Stimulated activated CD4-positive, alpha-beta T cell treated with anti-CD3 and anti-CD28 coated beads, Interleukin-2, amount 100 ng/mL, for 48 hours (primary cell): ENCODE results near the gene TGM3.
"Not testable (repeated sequence)": the region's sequence is repeated elsewhere in the genome, so short reads cannot be mapped to it uniquely, and the experiment has no call there.

ENCODE experiments used
- DNase-seq, 2 donors: peaks; one replicate each; pipeline ENCODE4 v3.0.0-alpha.2; 2020

The TGM3 gene

DNA sequence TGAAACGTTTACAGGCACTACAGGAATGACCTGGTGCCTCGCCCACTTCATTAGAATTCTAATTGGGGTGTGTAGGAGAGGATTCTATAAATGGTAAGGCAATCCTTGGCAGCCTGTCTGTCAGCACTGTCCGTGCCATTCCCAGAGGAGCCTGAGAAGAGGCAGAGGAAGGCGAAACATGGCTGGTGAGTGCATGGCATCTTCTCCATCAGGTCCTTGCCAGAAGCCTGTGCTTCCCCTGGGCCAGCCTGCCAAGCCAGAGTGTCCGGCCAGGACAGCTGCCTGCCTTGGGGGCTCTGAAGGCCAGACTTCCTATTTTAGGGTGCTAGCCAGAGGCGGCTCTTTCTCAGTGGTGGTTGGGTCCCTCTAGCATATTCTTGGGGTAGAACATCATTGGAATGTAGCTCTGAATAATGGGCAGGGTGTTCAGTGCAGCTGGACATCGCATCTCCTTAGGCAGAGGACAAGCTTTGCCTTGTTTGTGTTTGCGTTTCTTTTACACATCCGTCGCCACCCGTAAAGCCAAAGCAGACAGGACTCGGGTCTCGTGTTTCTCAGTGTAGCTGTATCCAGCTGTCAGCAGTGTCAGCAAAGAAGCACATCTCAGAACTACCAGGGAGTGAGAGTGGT, at the start of gene TGM3:
Gene TGM3 (plus strand): TSS at position 116 of the 630 bp plus-strand sequence. CDS start 63 bp downstream, at position 179.
- DNase-seq = no peak

- no peak for DNase-seq
Observed at GRCh38 chr20:2246069-2246491, 49.7 kb upstream of the TGM3 start.

DNA sequence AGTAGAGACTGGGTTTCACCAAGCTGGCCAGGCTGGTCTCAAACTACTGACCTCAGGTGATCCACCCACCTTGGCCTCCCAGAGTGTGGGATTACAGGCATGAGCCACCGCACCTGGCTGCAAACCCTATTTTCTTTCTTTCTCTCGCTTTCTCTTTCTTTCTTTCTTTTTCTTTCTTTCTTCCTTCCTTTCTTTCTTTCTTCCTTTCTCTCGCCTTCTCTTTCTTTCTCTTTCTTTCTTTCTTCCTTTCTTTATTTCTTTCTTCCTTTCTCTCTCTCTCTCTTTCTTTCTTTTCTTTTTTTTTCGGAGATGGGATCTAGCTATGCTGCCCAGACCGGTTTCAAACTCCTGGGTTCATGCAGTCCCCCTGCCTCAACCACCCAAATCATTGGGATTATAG, 47.0 kb upstream of the TGM3 start:
- no peak for DNase-seq

- DNase-seq = no peak
Observed at GRCh38 chr20:2249935-2250334, 45.9 kb upstream of the TGM3 start.

DNA sequence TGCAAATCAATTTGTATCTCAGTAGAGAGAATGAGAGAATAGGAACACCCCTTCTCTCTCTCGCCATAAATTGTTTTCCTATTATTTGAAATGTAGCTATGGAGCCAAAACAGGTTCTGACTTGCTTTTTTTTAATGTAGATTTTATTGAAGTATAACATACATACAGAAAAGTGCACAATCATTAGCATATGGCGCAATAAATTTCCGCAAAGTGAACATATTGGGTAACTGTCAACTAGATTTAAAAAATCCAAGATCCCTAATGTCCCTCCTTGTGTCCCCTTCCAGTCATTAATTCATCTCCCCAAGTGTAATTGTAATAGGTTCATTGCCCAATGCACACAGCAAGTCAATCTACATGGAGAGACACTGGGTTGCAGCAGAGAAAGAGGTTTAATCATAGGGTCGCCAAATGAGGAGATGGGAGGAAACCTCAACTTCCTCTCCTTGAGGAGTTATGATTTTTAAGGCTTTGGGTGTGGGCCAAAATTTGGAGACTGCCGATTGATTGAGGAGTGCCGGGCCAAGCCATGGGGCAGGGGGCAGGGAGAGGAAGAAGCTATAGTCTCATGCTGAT, 43.3 kb upstream of the TGM3 start:
- no peak for DNase-seq

- no peak for DNase-seq
Observed at GRCh38 chr20:2253256-2253655, 42.5 kb upstream of the TGM3 start.

GRCh38 chr20:2254333-2254732, 41.5 kb upstream of the TGM3 start:
- no peak for DNase-seq

- no peak for DNase-seq
Observed at GRCh38 chr20:2255926-2256531, 39.8 kb upstream of the TGM3 start.

DNA sequence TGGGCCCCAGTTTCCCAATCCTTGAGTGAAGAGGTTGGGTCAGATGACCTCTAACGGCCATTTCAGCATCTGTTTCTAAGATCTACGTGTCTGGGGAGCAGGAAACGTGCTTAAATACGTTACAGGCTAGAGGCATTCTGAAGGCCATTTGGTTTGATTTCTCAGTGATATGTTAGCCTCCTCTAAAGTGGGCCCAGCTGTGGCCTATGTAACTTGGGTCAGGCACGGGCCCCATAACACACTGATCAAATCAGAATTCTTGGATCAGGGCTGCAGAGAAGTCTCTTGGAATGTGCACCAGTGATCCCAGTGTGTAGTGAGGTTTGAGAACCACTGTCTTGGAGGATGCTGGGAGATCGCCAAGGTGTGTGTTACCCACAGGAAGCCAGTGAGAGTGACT, 36.1 kb upstream of the TGM3 start:
- DNase-seq = no peak

GRCh38 chr20:2260250-2260649, 35.6 kb upstream of the TGM3 start:
- no peak for DNase-seq

DNA sequence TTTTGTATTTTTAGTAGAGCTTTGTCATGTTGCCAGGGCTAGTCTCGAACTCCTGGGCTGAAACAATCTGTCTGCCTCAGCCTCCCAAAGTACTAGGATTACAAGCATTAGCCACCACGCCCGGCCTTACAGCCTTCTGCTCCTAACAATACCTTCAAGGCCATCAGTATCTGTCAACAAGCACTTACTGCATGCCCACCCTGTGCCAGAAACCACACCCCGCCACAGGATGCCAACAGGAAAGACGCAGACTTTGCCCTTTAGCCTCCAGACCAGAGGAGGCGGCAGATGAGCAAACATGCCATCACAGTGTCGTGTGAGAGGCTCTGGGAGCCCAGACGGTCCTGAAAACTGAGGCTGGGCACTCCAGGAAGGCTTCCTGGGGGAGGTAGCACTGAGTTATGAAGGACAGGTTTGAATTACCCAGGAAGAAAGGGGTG, 34.7 kb upstream of the TGM3 start:
- no peak for DNase-seq

GRCh38 chr20:2261629-2262028, 34.2 kb upstream of the TGM3 start:
- DNase-seq = no peak

GRCh38 chr20:2264118-2264517, 31.7 kb upstream of the TGM3 start:
- no peak for DNase-seq

GRCh38 chr20:2264621-2265374, 31.0 kb upstream of the TGM3 start:
- not testable (repeated sequence) for DNase-seq

- no peak for DNase-seq
Observed at GRCh38 chr20:2273634-2274302, 22.0 kb upstream of the TGM3 start.

- DNase-seq = no peak
Observed at GRCh38 chr20:2276015-2276414, 19.8 kb upstream of the TGM3 start.

- DNase-seq = no peak
Observed at GRCh38 chr20:2279253-2279779, 16.5 kb upstream of the TGM3 start.

- no peak for DNase-seq
Observed at GRCh38 chr20:2280082-2280481, 15.7 kb upstream of the TGM3 start.

- DNase-seq = no peak
Observed at GRCh38 chr20:2281563-2281962, 14.2 kb upstream of the TGM3 start.

DNA sequence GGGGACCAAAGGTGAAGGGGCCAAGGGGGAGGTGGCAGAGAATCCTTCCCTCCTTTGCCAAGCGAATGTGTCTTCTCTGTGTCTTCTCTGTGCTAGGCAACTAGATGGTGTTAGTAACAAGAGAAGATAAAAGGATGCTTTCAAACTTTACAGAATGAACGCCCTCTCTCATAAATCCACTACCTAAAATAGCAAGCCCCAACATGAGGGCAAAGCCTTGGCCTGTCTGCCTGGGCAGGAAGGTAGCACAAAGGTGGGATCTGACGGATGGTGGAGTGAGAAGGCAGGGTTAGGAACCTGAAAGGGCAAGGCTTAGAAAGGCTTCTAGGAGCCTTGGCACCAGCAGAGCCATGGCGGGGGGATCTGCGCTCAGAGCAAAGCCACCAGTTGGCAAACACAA, 13.6 kb upstream of the TGM3 start:
- no peak for DNase-seq

DNA sequence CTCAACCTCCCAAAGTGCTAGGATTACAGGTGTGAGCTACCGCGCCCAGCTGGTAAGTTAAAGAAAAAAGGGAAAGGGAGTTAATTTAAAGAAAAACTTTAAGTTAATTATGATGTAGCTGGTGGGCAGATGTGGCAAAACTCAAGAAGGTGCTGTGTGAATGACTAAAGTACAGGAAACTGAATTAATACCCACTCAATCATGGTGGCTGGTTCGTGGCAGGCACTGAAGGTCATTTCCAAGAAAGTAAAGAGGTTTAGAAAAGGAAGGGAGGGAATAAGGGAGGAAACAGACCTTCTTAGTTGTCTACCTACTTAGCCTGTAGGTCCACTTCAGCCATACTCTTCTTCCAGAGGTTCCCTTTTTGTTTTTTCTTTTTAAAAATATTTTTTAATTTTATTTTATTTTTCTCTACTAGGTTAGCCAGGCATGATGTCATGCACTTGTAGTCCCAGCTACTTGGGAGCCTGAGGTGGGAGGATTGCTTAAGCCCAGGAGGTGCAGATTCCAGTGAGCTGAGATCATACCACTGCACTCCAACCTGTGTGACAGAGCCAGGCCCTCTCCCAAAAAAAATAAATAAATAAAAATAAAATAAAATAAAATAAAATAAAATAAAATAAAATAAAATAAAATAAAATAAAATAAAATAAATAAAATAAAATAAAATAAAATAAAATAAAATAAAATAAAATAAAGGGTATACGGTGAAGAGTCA, 11.9 kb upstream of the TGM3 start:
- no peak for DNase-seq

DNA sequence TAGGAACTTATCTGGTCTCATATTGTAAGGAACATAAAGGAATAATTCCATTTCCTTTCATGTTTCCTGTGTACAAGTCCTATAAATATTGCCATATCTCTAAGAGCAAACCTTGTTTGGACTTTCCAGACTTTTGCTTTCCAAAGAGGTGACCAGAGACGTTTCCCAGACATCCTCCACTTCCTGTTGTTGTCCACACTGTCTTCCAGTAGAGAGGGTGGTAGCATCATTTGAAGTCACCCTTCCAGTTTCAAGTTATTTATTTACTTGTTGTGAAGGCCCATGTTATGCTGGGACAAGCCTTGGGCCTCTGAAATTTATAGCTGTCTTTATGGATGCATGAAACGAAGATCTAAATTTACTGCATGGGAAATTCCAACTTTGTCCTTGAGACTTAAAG, 10.6 kb upstream of the TGM3 start:
- DNase-seq = no peak
